DND-41 (cell line): ENCODE data around the gene ARL8A.
"Not testable (repeated sequence)": the region's sequence is repeated elsewhere in the genome, so short reads cannot be mapped to it uniquely, and the experiment has no call there.

ENCODE experiments used
- ATAC-seq: fragments of 200-7000 bp; cut with Tn5 transposase; 3 replicates; pipeline ENCODE4 v1.9.1; 2021; ENCODE audit warnings: low read depth; ENCODE audit not compliant: insufficient read depth
- DNase-seq: peaks from one replicate; pipeline ENCODE4 v3.0.0-alpha.2; 2020
- H2AFZ ChIP-seq: 2 replicates; pipeline ENCODE4 v1.6.0; 2012; ENCODE audit warnings: low read depth, low read length
- H3K27ac ChIP-seq: 2 replicates; pipeline ENCODE4 v1.5.1; 2012; ENCODE audit warnings: low read length, inconsistent platforms
- H3K27me3 ChIP-seq: fragments of 200-600 bp; sonication (generic); 2 replicates; pipeline ENCODE4 v1.6.0; 2012; ENCODE audit warnings: low read length, mild to moderate bottlenecking, inconsistent platforms; ENCODE audit not compliant: insufficient read depth, poor library complexity
- H3K36me3 ChIP-seq: 2 replicates; pipeline ENCODE4 v1.5.1; 2012; ENCODE audit warnings: low read length, inconsistent platforms; ENCODE audit not compliant: insufficient read depth
- H3K4me1 ChIP-seq: 2 replicates; pipeline ENCODE4 v1.5.1; 2012; ENCODE audit warnings: mild to moderate bottlenecking, low read length; ENCODE audit not compliant: insufficient read depth
- H3K4me2 ChIP-seq: 2 replicates; pipeline ENCODE4 v1.6.0; 2012; ENCODE audit warnings: mild to moderate bottlenecking, moderate library complexity, low read length, inconsistent platforms; ENCODE audit not compliant: insufficient read depth
- H3K4me3 ChIP-seq, 2 experiments: fragments of 200-600 bp in 1 of 2; shearing (Covaris generic) in 1 of 2; 2 replicates each; pipeline ENCODE4 v1.5.1; 2012 to 2016; ENCODE audit warnings: inconsistent platforms in 2 of 2, low read length in 2 of 2, mild to moderate bottlenecking in 2 of 2, low read depth in 1 of 2, moderate library complexity in 1 of 2
- H3K79me2 ChIP-seq: 2 replicates; pipeline ENCODE4 v1.6.0; 2012; ENCODE audit warnings: low read length, inconsistent platforms; ENCODE audit not compliant: insufficient read depth
- H3K9ac ChIP-seq: 2 replicates; pipeline ENCODE4 v1.6.0; 2012; ENCODE audit warnings: low read depth, mild to moderate bottlenecking, inconsistent platforms, low read length, moderate library complexity
- H3K9me3 ChIP-seq: 2 replicates; pipeline ENCODE4 v1.5.1; 2012; ENCODE audit warnings: low read length, moderate library complexity, mild to moderate bottlenecking, inconsistent platforms; ENCODE audit not compliant: insufficient read depth, severe bottlenecking
- H4K20me1 ChIP-seq: 2 replicates; pipeline ENCODE4 v1.6.0; 2012; ENCODE audit warnings: low read length; ENCODE audit not compliant: insufficient read depth
- EZH2 ChIP-seq: IDR thresholded peaks from 3 replicates; pipeline ENCODE4 v1.6.1; 2012; ENCODE audit warnings: borderline replicate concordance, low read depth, mild to moderate bottlenecking, moderate library complexity, low read length, inconsistent platforms; ENCODE audit not compliant: severe bottlenecking
- TF ChIP-seq, protein P1 (sequence below): IDR thresholded peaks from 2 replicates; pipeline ENCODE4 v1.5.1; 2012; ENCODE audit warnings: borderline replicate concordance, low read length, moderate library complexity, mild to moderate bottlenecking; ENCODE audit not compliant: poor library complexity, severe bottlenecking; ENCODE audit errors: extremely low read depth

The ARL8A gene

DNA sequence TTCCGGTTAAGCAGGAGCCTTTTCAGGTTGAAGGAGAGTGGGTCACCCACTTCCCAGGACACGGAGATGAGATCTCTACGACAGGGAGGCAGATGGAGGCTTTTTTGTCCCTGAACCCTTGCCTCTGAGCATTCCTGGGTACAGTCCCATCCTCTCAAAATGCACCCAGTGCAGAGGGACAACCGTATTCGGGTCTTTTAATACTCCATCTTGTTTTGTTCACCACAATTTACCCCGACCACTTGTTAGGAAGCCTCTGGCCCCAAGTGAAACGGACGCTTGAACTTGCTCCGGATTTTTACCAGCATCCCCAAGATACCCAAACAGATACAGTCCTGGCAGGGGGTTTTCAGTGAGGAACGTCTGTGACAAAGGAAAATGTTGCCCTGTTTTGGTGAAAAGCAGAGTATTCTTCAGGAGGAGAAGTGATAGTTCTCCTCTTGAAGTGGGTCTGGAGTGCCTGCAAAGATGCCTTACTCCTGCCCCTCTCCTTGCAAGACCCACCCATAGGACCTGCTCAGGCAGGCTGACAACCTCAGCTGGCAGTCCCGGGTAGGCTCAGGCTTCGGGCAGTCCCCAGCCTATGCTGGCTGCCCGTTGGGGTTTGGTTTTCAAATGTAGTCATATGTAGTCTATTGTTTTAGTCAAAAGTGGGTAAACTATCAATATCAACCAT lies 669 bp upstream of the ARL8A start:
- H3K27ac ChIP-seq = peak overlapping the region; percentile 75
- H3K36me3 ChIP-seq = peaks cover 48% of the 10 kb centered on the region
- DNase-seq = peak; percentile 50

DNA sequence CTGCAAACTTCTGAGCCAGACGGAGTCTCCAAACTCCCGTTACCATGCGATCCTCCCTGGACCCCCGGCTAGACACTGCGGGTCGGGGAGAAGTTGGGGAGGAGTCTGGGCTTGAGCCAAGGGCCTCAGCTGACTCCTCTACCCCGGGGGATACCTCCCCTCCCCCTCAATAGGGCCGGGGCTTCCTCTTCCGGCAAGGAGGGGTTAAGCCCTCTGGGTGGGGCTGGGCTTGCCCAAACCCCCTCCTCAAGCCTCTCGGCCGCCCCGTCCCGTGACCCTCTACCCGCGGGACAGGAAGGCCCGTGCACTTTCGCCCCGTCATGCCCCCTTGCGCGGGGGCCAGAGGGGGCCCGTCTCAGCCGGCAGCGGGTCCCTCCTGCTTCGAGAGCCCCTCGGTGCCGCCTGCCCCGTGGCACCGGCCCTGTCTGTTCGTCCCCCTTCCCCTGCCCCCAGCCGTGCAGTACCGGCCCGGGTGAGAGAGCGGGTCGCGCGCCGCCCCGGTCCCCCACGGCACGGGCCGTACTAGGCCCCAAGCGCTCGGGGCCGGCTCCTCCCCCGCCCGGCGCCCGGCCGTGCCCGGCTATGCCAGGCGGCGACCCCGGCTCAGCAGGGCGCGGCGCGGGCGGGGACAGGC lies 652 bp downstream of the ARL8A start:
- Histone ChIP-seq H3K27ac (peak overlapping the region; percentile 75), H3K4me1 (peaks cover 36% of the 10 kb centered on the region), H3K4me2 (peak overlapping the region; percentile 89), H3K9me3 (no peaks in the 10 kb centered on the region), H3K4me3 (peak overlapping the region; percentile 87 to 88), H3K9ac (peak overlapping the region; percentile 96), H3K36me3 (peaks cover 48% of the 10 kb centered on the region), H3K27me3 (no peaks in the 10 kb centered on the region), H2AFZ (peak overlapping the region; percentile 85), H3K79me2 (peaks cover 59% of the 10 kb centered on the region), H4K20me1 (peaks cover 37% of the 10 kb centered on the region)
- TF ChIP-seq EZH2 = no peak
- DNase-seq (peak; percentile 71), ATAC-seq (peak; percentile 52)

More for the DNA sequence above, 669 bp upstream of the ARL8A start:
- Histone ChIP-seq H4K20me1 (peaks cover 29% of the 10 kb centered on the region), H3K4me3 (peak overlapping the region; percentile 87 to 88; a peak in 3 of 4 replicates), H3K4me1 (peaks cover 36% of the 10 kb centered on the region), H3K27me3 (no peaks in the 10 kb centered on the region), H3K4me2 (peak overlapping the region; percentile 89), H3K9me3 (no peaks in the 10 kb centered on the region), H3K9ac (peak overlapping the region; percentile 96), H3K79me2 (peaks cover 50% of the 10 kb centered on the region), H2AFZ (peak overlapping the region; percentile 85)
- peak; percentile 50 for ATAC-seq
- TF ChIP-seq EZH2 = no peak
- TF ChIP-seq, protein P1, sequence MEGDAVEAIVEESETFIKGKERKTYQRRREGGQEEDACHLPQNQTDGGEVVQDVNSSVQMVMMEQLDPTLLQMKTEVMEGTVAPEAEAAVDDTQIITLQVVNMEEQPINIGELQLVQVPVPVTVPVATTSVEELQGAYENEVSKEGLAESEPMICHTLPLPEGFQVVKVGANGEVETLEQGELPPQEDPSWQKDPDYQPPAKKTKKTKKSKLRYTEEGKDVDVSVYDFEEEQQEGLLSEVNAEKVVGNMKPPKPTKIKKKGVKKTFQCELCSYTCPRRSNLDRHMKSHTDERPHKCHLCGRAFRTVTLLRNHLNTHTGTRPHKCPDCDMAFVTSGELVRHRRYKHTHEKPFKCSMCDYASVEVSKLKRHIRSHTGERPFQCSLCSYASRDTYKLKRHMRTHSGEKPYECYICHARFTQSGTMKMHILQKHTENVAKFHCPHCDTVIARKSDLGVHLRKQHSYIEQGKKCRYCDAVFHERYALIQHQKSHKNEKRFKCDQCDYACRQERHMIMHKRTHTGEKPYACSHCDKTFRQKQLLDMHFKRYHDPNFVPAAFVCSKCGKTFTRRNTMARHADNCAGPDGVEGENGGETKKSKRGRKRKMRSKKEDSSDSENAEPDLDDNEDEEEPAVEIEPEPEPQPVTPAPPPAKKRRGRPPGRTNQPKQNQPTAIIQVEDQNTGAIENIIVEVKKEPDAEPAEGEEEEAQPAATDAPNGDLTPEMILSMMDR = no peak

DNA sequence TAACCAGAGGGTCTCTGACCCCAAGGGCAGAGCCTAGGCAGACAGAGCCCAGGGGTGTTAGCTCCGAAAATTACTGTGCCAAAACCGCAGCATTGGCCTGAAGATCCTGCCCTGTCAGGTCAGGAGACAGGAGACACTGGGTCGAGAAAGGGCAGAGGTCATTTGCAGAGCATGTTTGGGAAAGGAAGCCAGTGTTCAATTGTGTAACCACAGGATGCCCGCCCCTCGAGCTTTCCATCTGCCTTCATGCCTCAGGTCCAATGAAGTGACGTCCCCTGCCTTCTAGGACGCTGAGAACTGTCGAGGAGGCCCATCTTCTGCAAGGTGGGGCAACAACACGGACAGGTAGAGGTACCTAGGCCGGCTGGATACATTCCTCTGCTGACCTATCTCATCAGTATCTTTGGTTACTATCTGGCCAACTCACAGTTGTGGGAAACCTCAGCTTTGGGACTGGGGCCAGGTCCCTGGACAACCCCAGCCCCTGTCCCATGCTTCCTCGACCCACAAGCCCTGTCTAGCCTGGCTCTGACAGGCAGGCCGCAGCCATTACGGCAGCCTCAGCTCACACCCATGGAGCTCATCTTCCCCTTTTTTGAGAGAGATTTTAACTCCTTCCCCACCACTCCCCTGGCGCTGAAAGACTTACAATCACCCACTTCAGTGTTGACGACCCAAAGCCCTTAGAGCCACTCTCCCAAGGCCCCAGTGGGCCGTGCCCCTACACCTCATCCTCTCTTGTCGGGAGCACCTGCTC lies 1.3 kb downstream of the ARL8A start:
- peak overlapping the region; percentile 85 for H2AFZ ChIP-seq
- H3K4me1 ChIP-seq = peaks cover 36% of the 10 kb centered on the region
- H4K20me1 ChIP-seq = peaks cover 44% of the 10 kb centered on the region
- DNase-seq (no peak), ATAC-seq (no peak; the same call in 1 of the 3 replicates)
- H3K9ac ChIP-seq = peak overlapping the region; percentile 96
- H3K4me3 ChIP-seq = peak overlapping the region; percentile 87 to 88
- H3K27ac ChIP-seq = peak overlapping the region; percentile 75
- peaks cover 49% of the 10 kb centered on the region for H3K36me3 ChIP-seq
- no peaks in the 10 kb centered on the region for H3K9me3 ChIP-seq
- peak overlapping the region; percentile 89 for H3K4me2 ChIP-seq
- H3K27me3 ChIP-seq = no peaks in the 10 kb centered on the region
- peaks cover 65% of the 10 kb centered on the region for H3K79me2 ChIP-seq
- no peak for TF ChIP-seq EZH2
- TF ChIP-seq, protein P1 = no peak

DNA sequence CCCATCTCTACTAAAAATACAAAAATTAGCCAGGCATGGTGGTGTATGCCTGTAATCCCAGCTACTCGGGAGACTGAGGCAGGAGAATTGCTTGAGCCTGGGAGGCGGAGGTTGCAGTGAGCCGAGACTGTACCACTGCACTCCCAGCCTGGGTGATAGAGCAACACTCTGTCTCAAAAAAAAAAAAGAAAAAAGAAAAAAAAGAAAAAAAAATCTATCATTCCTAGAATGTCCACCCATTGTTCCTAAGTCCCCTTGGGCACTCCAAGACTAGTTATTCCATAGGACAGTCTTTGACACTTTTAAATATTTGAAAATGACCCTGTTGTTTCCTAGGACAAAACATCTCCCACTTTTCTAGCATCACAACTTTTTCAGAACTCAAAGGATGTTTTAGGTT lies 3.1 kb downstream of the ARL8A start:
- Histone ChIP-seq H3K36me3 (peaks cover 52% of the 10 kb centered on the region), H3K4me1 (peaks cover 36% of the 10 kb centered on the region), H4K20me1 (peaks cover 49% of the 10 kb centered on the region), H3K79me2 (peaks cover 75% of the 10 kb centered on the region)
- not testable (repeated sequence) for H2AFZ ChIP-seq, ATAC-seq, H3K27me3 ChIP-seq, H3K27ac ChIP-seq, H3K4me3 ChIP-seq, H3K4me2 ChIP-seq, H3K9me3 ChIP-seq, H3K9ac ChIP-seq, DNase-seq
